Middle frontal gyrus (tissue), 1 donor: ENCODE measurements around the gene SPRR2E.
"Not testable (repeated sequence)": the region's sequence is repeated elsewhere in the genome, so short reads cannot be mapped to it uniquely, and the experiment has no call there.

Experiments
- DNase-seq: peaks from one replicate; pipeline ENCODE4 v3.0.0-alpha.2; 2015; ENCODE audit warnings: low spot score; ENCODE audit errors: extremely low spot score

Gene SPRR2E

GRCh38 chr1:153094426-153094825, at the start of gene SPRR2E:
SPRR2E (minus strand) TSS chr1:153094526; CDS start chr1:153093751, 775 bp downstream.
- no peak for DNase-seq

GRCh38 chr1:153141377-153141776, 47.1 kb upstream of the SPRR2E start:
- no peak for DNase-seq

GRCh38 chr1:153140484-153140883, 46.2 kb upstream of the SPRR2E start:
- DNase-seq, result no peak

- no peak for DNase-seq
These were observed 39.4 kb upstream of the SPRR2E start for GRCh38 chr1:153133743-153134142.

GRCh38 chr1:153133267-153133666, 38.9 kb upstream of the SPRR2E start:
- no peak for DNase-seq

GRCh38 chr1:153128688-153129087, 34.4 kb upstream of the SPRR2E start:
- not testable (repeated sequence) for DNase-seq

GRCh38 chr1:153127296-153127695, 33.0 kb upstream of the SPRR2E start:
- DNase-seq, result no peak

GRCh38 chr1:153125536-153125935, 31.2 kb upstream of the SPRR2E start:
- no peak for DNase-seq

- DNase-seq, result not testable (repeated sequence)
These were observed 29.5 kb upstream of the SPRR2E start for GRCh38 chr1:153123793-153124192.

GRCh38 chr1:153122831-153123421, 28.6 kb upstream of the SPRR2E start:
- no peak for DNase-seq

GRCh38 chr1:153120945-153121344, 26.6 kb upstream of the SPRR2E start:
- DNase-seq, result no peak

GRCh38 chr1:153119491-153119971, 25.2 kb upstream of the SPRR2E start:
- no peak for DNase-seq

GRCh38 chr1:153115264-153115663, 20.9 kb upstream of the SPRR2E start:
- not testable (repeated sequence) for DNase-seq

GRCh38 chr1:153113416-153113815, 19.1 kb upstream of the SPRR2E start, which contains the start of gene SPRR2F:
SPRR2F (minus strand) TSS chr1:153113516; CDS start chr1:153112733, 783 bp downstream.
- no peak for DNase-seq

GRCh38 chr1:153112454-153112853, 18.1 kb upstream of the SPRR2E start:
- DNase-seq, result not testable (repeated sequence)

- DNase-seq, result no peak
These were observed 5.9 kb upstream of the SPRR2E start for GRCh38 chr1:153100245-153100644.

- DNase-seq, result no peak
These were observed 5.2 kb upstream of the SPRR2E start for GRCh38 chr1:153099461-153100045.

GRCh38 chr1:153095764-153096163, 1.4 kb upstream of the SPRR2E start:
- DNase-seq, result no peak

- no peak for DNase-seq
These were observed 6.7 kb downstream of the SPRR2E start for GRCh38 chr1:153087652-153088051.

- DNase-seq, result no peak
These were observed 12.6 kb downstream of the SPRR2E start for GRCh38 chr1:153081736-153082135.

GRCh38 chr1:153072806-153073726, 21.3 kb downstream of the SPRR2E start:
- no peak for DNase-seq

GRCh38 chr1:153071511-153071910, 22.8 kb downstream of the SPRR2E start, which contains the start of gene SPRR2B:
SPRR2B (minus strand) TSS chr1:153071611; CDS start chr1:153070839, 772 bp downstream.
- DNase-seq, result no peak
